ENCODE measurements around the gene MED27.

The MED27 gene

GRCh38 chr9:131811405-131811804 is 268.3 kb downstream of the MED27 start:
- no peak overlapping the region for H3K4me3 Mint-ChIP-seq
- H3K27ac Mint-ChIP-seq, result no peak overlapping the region
- H3K4me1 Mint-ChIP-seq, result no peaks in the 10 kb centered on the region
- no peaks in the 10 kb centered on the region for H3K36me3 Mint-ChIP-seq
- H3K9me3 Mint-ChIP-seq, result no peaks in the 10 kb centered on the region
- no peak for ATAC-seq
- peaks cover 89% of the 10 kb centered on the region for H3K27me3 Mint-ChIP-seq

GRCh38 chr9:131810351-131811170 is 269.1 kb downstream of the MED27 start:
- no peak for ATAC-seq
- peaks cover 89% of the 10 kb centered on the region for H3K27me3 Mint-ChIP-seq
- no peaks in the 10 kb centered on the region for H3K36me3 Mint-ChIP-seq
- no peak overlapping the region for H3K27ac Mint-ChIP-seq
- no peaks in the 10 kb centered on the region for H3K9me3 Mint-ChIP-seq
- H3K4me3 Mint-ChIP-seq, result no peak overlapping the region
- H3K4me1 Mint-ChIP-seq, result no peaks in the 10 kb centered on the region
